Mesenchymal stem cell (in vitro differentiated cells and primary cell): Measurements from ENCODE around the gene METTL15. TPM values are rescaled to one million over a fixed set of nuclear protein-coding genes. Genes with fewer than 3 reads are reported as not detected.
"Not testable (repeated sequence)": the region's sequence is repeated elsewhere in the genome, so short reads cannot be mapped to it uniquely, and the experiment has no call there.

Experiments
- DNase-seq: peaks from one replicate; pipeline ENCODE4 v3.0.0-alpha.2; 2013
- H2AFZ ChIP-seq: one replicate; pipeline ENCODE4 v1.6.1; 2013; ENCODE audit warnings: low read depth, mild to moderate bottlenecking, control low read depth, inconsistent platforms, low read length, moderate library complexity
- H2AK5ac ChIP-seq: 2 replicates; pipeline ENCODE4 v1.6.1; 2013; ENCODE audit warnings: low read length, moderate library complexity, mild to moderate bottlenecking, inconsistent platforms; ENCODE audit not compliant: severe bottlenecking
- H2BK120ac ChIP-seq: one replicate; pipeline ENCODE4 v1.6.1; 2013; ENCODE audit warnings: low read depth, mild to moderate bottlenecking, inconsistent platforms, low read length, moderate library complexity
- H2BK12ac ChIP-seq, 2 experiments: one replicate each; pipeline ENCODE4 v1.6.1; 2013; ENCODE audit warnings: inconsistent platforms in 2 of 2, low read length in 2 of 2, mild to moderate bottlenecking in 2 of 2, moderate library complexity in 2 of 2, control low read depth in 1 of 2
- H2BK15ac ChIP-seq: one replicate; pipeline ENCODE4 v1.6.1; 2013; ENCODE audit warnings: mild to moderate bottlenecking, low read depth, inconsistent platforms; ENCODE audit not compliant: poor library complexity, severe bottlenecking
- H2BK5ac ChIP-seq: 2 replicates; pipeline ENCODE4 v1.6.1; 2013; ENCODE audit warnings: low read depth, mild to moderate bottlenecking, low read length, control low read depth, inconsistent platforms; ENCODE audit not compliant: poor library complexity, severe bottlenecking
- H3K14ac ChIP-seq, 2 experiments: one replicate each; pipeline ENCODE4 v1.6.1; 2013; ENCODE audit warnings: inconsistent platforms in 2 of 2, low read length in 2 of 2, control low read depth in 1 of 2, mild to moderate bottlenecking in 1 of 2, moderate library complexity in 1 of 2
- H3K18ac ChIP-seq, 2 experiments: one replicate each; pipeline ENCODE4 v1.6.1; 2013; ENCODE audit warnings: inconsistent platforms in 2 of 2, low read length in 2 of 2, control low read depth in 1 of 2, low read depth in 1 of 2, mild to moderate bottlenecking in 1 of 2
- H3K23ac ChIP-seq, 2 experiments: one replicate each; pipeline ENCODE4 v1.6.1; 2013; ENCODE audit warnings: inconsistent platforms in 2 of 2, low read length in 2 of 2, mild to moderate bottlenecking in 2 of 2, moderate library complexity in 2 of 2, control low read depth in 1 of 2
- H3K27ac ChIP-seq: 2 replicates; pipeline ENCODE4 v1.5.1; 2013; ENCODE audit warnings: mild to moderate bottlenecking, moderate library complexity, low read length, control low read depth, inconsistent platforms; ENCODE audit not compliant: poor library complexity, severe bottlenecking
- H3K27me3 ChIP-seq, 2 experiments: 2 replicates each; pipeline versions ENCODE4 v1.6.1 to v1.7.0; 2013; ENCODE audit warnings: low read length in 2 of 2, mild to moderate bottlenecking in 2 of 2, moderate library complexity in 2 of 2, control low read depth in 1 of 2, inconsistent platforms in 1 of 2; ENCODE audit not compliant: control insufficient read depth in 1 of 2, insufficient read depth in 1 of 2
- H3K36me3 ChIP-seq, 2 experiments: 2 replicates each; pipeline versions ENCODE4 v1.6.1 to v1.7.0; 2013; ENCODE audit warnings: low read length in 2 of 2, control low read depth in 1 of 2, inconsistent platforms in 1 of 2, low read depth in 1 of 2, mild to moderate bottlenecking in 1 of 2; ENCODE audit not compliant: insufficient read depth in 2 of 2, control insufficient read depth in 1 of 2
- H3K4ac ChIP-seq, 2 experiments: one replicate each; pipeline ENCODE4 v1.6.1; 2013; ENCODE audit warnings: inconsistent platforms in 2 of 2, low read length in 2 of 2, mild to moderate bottlenecking in 2 of 2, moderate library complexity in 2 of 2, control low read depth in 1 of 2, low read depth in 1 of 2
- H3K4me1 ChIP-seq: 2 replicates; pipeline ENCODE4 v1.6.1; 2013; ENCODE audit warnings: low read depth, low read length, control low read depth; ENCODE audit not compliant: control insufficient read depth, insufficient read depth
- H3K4me2 ChIP-seq: 2 replicates; pipeline ENCODE4 v1.6.1; 2013; ENCODE audit warnings: low read length, mild to moderate bottlenecking, inconsistent platforms; ENCODE audit not compliant: poor library complexity, severe bottlenecking
- H3K4me3 ChIP-seq, 2 experiments: 2 replicates each; pipeline versions ENCODE4 v1.5.1 to v1.7.0; 2013; ENCODE audit warnings: low read length in 2 of 2, mild to moderate bottlenecking in 2 of 2, control low read depth in 1 of 2, low read depth in 1 of 2; ENCODE audit not compliant: insufficient read depth in 1 of 2
- H3K79me1 ChIP-seq: replicated peaks from 2 replicates; pipeline ENCODE4 v1.6.1; 2013; ENCODE audit warnings: mild to moderate bottlenecking, control low read depth, low read length, inconsistent platforms; ENCODE audit not compliant: poor library complexity, severe bottlenecking
- H3K9ac ChIP-seq: 2 replicates; pipeline ENCODE4 v1.7.0; 2013; ENCODE audit warnings: mild to moderate bottlenecking, low read length, moderate library complexity
- H3K9me3 ChIP-seq: 2 replicates; pipeline ENCODE4 v1.7.0; 2013; ENCODE audit warnings: mild to moderate bottlenecking, low read length; ENCODE audit not compliant: control insufficient read depth
- H4K8ac ChIP-seq: one replicate; pipeline ENCODE4 v1.6.1; 2013; ENCODE audit warnings: inconsistent platforms, mild to moderate bottlenecking, low read length, moderate library complexity
- H4K91ac ChIP-seq: one replicate; pipeline ENCODE4 v1.6.1; 2013; ENCODE audit warnings: mild to moderate bottlenecking, low read length, inconsistent platforms
- WGBS: methylation state at CpG from one replicate; pipeline ENCODE4 v1.1.7; 2013; ENCODE audit warnings: mixed read lengths; 5-methylcytosine and 5-hydroxymethylcytosine counted together
- small RNA-seq: library from polyadenylated mRNA; stranded (forward); fragments of <200 nt; extraction: miRNeasy Mini kit (QIAGEN cat#:217004); gene quantifications from one replicate; pipeline ENCODE3, GENCODE V24; 2013; ENCODE audit warnings: low read depth

The METTL15 gene

GRCh38 chr11:28353991-28354390 lies 245.8 kb downstream of the METTL15 start:
- Histone ChIP-seq H3K4me3 (no peak overlapping the region), H3K9ac (no peak overlapping the region), H4K91ac (no peak overlapping the region), H3K27ac (no peak overlapping the region), H3K9me3 (no peaks in the 10 kb centered on the region), H3K4me2 (no peak overlapping the region), H2BK12ac (no peak overlapping the region), H3K27me3 (no peaks in the 10 kb centered on the region), H3K23ac (no peak overlapping the region), H3K4ac (no peak overlapping the region), H2BK120ac (no peak overlapping the region), H3K4me1 (no peaks in the 10 kb centered on the region), H4K8ac (no peak overlapping the region), H2BK15ac (no peak overlapping the region), H3K14ac (no peak overlapping the region), H2AFZ (no peak overlapping the region), H3K36me3 (no peaks in the 10 kb centered on the region), H2BK5ac (no peak overlapping the region), H2AK5ac (no peak overlapping the region), H3K18ac (no peak overlapping the region), H3K79me1 (no peaks in the 10 kb centered on the region)
- DNase-seq, result no peak
- WGBS, result 83% methylated on average over 1 of the region's 2 CpGs

GRCh38 chr11:28366549-28367346 lies 258.6 kb downstream of the METTL15 start:
- Histone ChIP-seq H3K18ac (no peak overlapping the region), H3K36me3 (peaks cover 0 to 6% of the 10 kb centered on the region in 2 experiments), H3K14ac (no peak overlapping the region), H2BK5ac (no peak overlapping the region), H3K4me1 (no peaks in the 10 kb centered on the region), H3K4ac (no peak overlapping the region), H3K9ac (no peak overlapping the region), H2BK12ac (no peak overlapping the region), H3K23ac (no peak overlapping the region), H3K27me3 (no peaks in the 10 kb centered on the region), H2AK5ac (no peak overlapping the region), H3K4me3 (no peak overlapping the region), H4K8ac (no peak overlapping the region), H3K4me2 (no peak overlapping the region), H2AFZ (no peak overlapping the region), H3K9me3 (peaks cover 24% of the 10 kb centered on the region), H2BK120ac (no peak overlapping the region), H3K79me1 (no peaks in the 10 kb centered on the region), H4K91ac (no peak overlapping the region), H2BK15ac (no peak overlapping the region), H3K27ac (no peak overlapping the region)
- WGBS, result 0% methylated on average over 1 of the region's 2 CpGs
- DNase-seq, result peak; percentile 91

GRCh38 chr11:28378095-28378494 lies 269.9 kb downstream of the METTL15 start:
- not testable (repeated sequence) for H3K4me3 ChIP-seq, H4K8ac ChIP-seq, H3K79me1 ChIP-seq, H2AK5ac ChIP-seq, DNase-seq, H2BK12ac ChIP-seq, H3K9ac ChIP-seq, H2BK120ac ChIP-seq, H3K27me3 ChIP-seq, H2BK5ac ChIP-seq, H3K18ac ChIP-seq, H3K23ac ChIP-seq, H3K4me2 ChIP-seq, H3K4me1 ChIP-seq, H3K14ac ChIP-seq, H2BK15ac ChIP-seq, H3K27ac ChIP-seq, H2AFZ ChIP-seq, H3K36me3 ChIP-seq, H4K91ac ChIP-seq, H3K4ac ChIP-seq
- 81% methylated on average over 14 of the region's 14 CpGs for WGBS
- peaks cover 16% of the 10 kb centered on the region for H3K9me3 ChIP-seq

Small RNAs within 50 kb of the gene (small RNA-seq; reads per million reads assigned to genes)
- gene AC023206.1, result not detected
